Activated gamma-delta T cell treated with Interleukin-2 at 50 U/mL for 16 hours (primary cell): ENCODE data around the gene CALHM6.

ENCODE experiments used
- DNase-seq: peaks from one replicate; pipeline ENCODE4 v3.0.0-alpha.2; 2020

CALHM6 gene

GRCh38 chr6:116461331-116461931, at the start of gene CALHM6:
CALHM6 (plus strand) TSS chr6:116461375; CDS start chr6:116461930, 555 bp downstream.
- no peak for DNase-seq

- DNase-seq: no peak
Observed at GRCh38 chr6:116412270-116412669, 48.9 kb upstream of the CALHM6 start.

- DNase-seq: no peak
Observed at GRCh38 chr6:116413357-116413756, 47.8 kb upstream of the CALHM6 start.

GRCh38 chr6:116417661-116418060, 43.5 kb upstream of the CALHM6 start:
- DNase-seq: no peak

GRCh38 chr6:116419069-116419786, 41.9 kb upstream of the CALHM6 start:
- DNase-seq: no peak

- DNase-seq: no peak
Observed at GRCh38 chr6:116420341-116420740, 40.8 kb upstream of the CALHM6 start.

- no peak for DNase-seq
Observed at GRCh38 chr6:116422238-116422637, 38.9 kb upstream of the CALHM6 start.

GRCh38 chr6:116424001-116424400, 37.2 kb upstream of the CALHM6 start:
- no peak for DNase-seq

- DNase-seq: no peak
Observed at GRCh38 chr6:116426551-116426950, 34.6 kb upstream of the CALHM6 start.

GRCh38 chr6:116429111-116429510, 32.1 kb upstream of the CALHM6 start:
- no peak for DNase-seq

- DNase-seq: no peak
Observed at GRCh38 chr6:116430860-116431259, 30.3 kb upstream of the CALHM6 start.

- no peak for DNase-seq
Observed at GRCh38 chr6:116431964-116432595, 29.1 kb upstream of the CALHM6 start.

- no peak for DNase-seq
Observed at GRCh38 chr6:116433206-116433712, 27.9 kb upstream of the CALHM6 start.

- DNase-seq: no peak
Observed at GRCh38 chr6:116434056-116434725, 27.0 kb upstream of the CALHM6 start.

- DNase-seq: no peak
Observed at GRCh38 chr6:116436586-116436985, 24.6 kb upstream of the CALHM6 start.

GRCh38 chr6:116437656-116438055, 23.5 kb upstream of the CALHM6 start:
- DNase-seq: no peak

GRCh38 chr6:116438590-116439448, 22.4 kb upstream of the CALHM6 start:
- no peak for DNase-seq

- DNase-seq: no peak
Observed at GRCh38 chr6:116439522-116440051, 21.6 kb upstream of the CALHM6 start.

- no peak for DNase-seq
Observed at GRCh38 chr6:116443105-116443504, 18.1 kb upstream of the CALHM6 start.

GRCh38 chr6:116444092-116444491, 17.1 kb upstream of the CALHM6 start:
- no peak for DNase-seq

GRCh38 chr6:116444575-116444974, 16.6 kb upstream of the CALHM6 start:
- DNase-seq: no peak

- DNase-seq: no peak
Observed at GRCh38 chr6:116445102-116445501, 16.1 kb upstream of the CALHM6 start.
